GM12892 (cell line): Measurements from ENCODE around the gene TNFRSF4.

ENCODE experiments used
- POLR2AphosphoS5 ChIP-seq: IDR thresholded peaks from 2 replicates; pipeline ENCODE4 v1.6.1; 2011; ENCODE audit warnings: low read depth, low read length, control low read depth
- TAF1 ChIP-seq: IDR thresholded peaks from 2 replicates; pipeline ENCODE4 v1.6.1; 2011; ENCODE audit warnings: low read depth, mild to moderate bottlenecking, control low read depth, low read length, borderline replicate concordance

GRCh38 chr1:1241588-1242219, 27.8 kb upstream of the TNFRSF4 start:
- TF ChIP-seq POLR2AphosphoS5 (no peak), TAF1 (no peak)
